ENCODE results near the gene RPGR. TPM values are rescaled to one million over a fixed set of nuclear protein-coding genes. Genes with fewer than 3 reads are reported as not detected.

RPGR gene
- total RNA-seq, 2 donors from 2014 or later, result 8.6 to 8.7 TPM

DNA sequence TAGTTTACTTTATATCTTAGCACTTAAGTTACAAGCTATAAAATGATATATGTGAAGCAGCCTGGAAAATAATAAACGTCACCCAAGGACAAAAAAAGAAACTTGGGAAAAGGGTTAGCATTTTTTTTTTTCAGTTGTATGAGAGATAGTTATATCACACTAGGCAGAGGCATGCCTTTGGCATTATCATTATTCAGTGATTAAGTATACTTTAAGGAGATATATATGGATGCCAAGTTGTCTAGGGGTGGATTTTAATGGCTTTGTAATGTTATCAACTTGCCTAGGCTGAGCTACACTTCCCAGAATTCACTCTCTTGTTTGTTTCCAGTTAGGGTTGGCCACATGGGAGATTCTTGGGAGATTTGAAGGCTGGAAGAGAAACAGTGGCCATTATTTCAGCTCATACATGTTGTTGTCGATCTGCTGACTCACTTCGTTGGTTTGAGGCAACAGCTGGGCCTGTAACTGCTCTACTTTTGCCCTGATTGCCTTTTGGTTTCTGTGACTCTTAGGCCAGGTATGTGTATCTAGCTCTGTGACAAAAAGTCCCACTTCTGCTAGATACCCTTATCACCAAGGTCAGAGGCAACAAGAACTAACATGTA is 95.1 kb downstream of the RPGR start:
- Mint-ChIP-seq H3K4me1 (ENCODE audit: low read depth) (no peaks in the 10 kb centered on the region), H3K4me3 (no peak overlapping the region), H3K36me3 (ENCODE audit: insufficient read depth in 2 of 2) (no peaks in the 10 kb centered on the region), H3K27ac (no peak overlapping the region), H3K9me3 (no peaks in the 10 kb centered on the region), H3K27me3 (ENCODE audit: low read depth) (peaks cover 40% of the 10 kb centered on the region)
- DNase-seq (no peak), ATAC-seq (replicated peaks in 1 of 2) (no peak)

DNA sequence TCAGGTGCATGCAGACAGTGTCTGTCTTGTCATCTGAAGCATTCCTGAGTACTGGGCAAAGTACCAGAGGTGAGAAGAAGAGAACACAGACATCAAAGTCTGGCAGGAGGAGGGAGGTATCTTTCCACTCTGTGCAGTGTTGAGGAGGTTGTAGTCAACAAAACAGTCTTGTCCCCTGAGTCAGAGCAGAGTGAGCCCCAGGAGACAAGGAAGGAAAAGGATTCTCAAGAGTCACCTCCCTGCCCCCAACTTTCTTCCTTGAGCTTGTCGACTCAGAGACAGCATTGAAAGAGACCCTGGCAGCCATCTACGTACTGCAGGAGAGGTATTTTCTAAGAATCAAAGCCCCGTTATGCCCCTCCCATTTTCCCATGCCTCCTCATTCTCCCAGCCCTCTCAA is 102.2 kb downstream of the RPGR start:
- Mint-ChIP-seq H3K9me3 (no peaks in the 10 kb centered on the region), H3K4me3 (no peak overlapping the region), H3K27ac (no peak overlapping the region), H3K36me3 (ENCODE audit: insufficient read depth in 2 of 2) (no peaks in the 10 kb centered on the region), H3K4me1 (ENCODE audit: low read depth) (no peaks in the 10 kb centered on the region), H3K27me3 (ENCODE audit: low read depth) (peaks cover 64% of the 10 kb centered on the region)
- DNase-seq, result no peak
- no peak for ATAC-seq (replicated peaks in 1 of 2)

- DNase-seq, result no peak
These were observed 103.1 kb downstream of the RPGR start for GRCh38 chrX:38224160-38224559.

GRCh38 chrX:38221391-38221929 is 105.8 kb downstream of the RPGR start:
- peaks cover 63% of the 10 kb centered on the region for H3K27me3 Mint-ChIP-seq (ENCODE audit: low read depth)
- no peak for ATAC-seq (replicated peaks in 1 of 2)
- H3K4me3 Mint-ChIP-seq, result peak overlapping the region; percentile 58 to 66
- H3K4me1 Mint-ChIP-seq (ENCODE audit: low read depth), result peaks cover 3% of the 10 kb centered on the region
- no peaks in the 10 kb centered on the region for H3K36me3 Mint-ChIP-seq (ENCODE audit: insufficient read depth in 2 of 2)
- DNase-seq, result no peak
- H3K9me3 Mint-ChIP-seq, result no peaks in the 10 kb centered on the region
- no peak overlapping the region for H3K27ac Mint-ChIP-seq

More at GRCh38 chrX:38224160-38224559, 103.1 kb downstream of the RPGR start:
- Mint-ChIP-seq H3K27ac (no peak overlapping the region), H3K27me3 (ENCODE audit: low read depth) (peaks cover 69% of the 10 kb centered on the region), H3K4me3 (no peak overlapping the region), H3K9me3 (no peaks in the 10 kb centered on the region), H3K36me3 (ENCODE audit: insufficient read depth in 2 of 2) (no peaks in the 10 kb centered on the region), H3K4me1 (ENCODE audit: low read depth) (peaks cover 3% of the 10 kb centered on the region)
- no peak for ATAC-seq (replicated peaks in 1 of 2)

DNA sequence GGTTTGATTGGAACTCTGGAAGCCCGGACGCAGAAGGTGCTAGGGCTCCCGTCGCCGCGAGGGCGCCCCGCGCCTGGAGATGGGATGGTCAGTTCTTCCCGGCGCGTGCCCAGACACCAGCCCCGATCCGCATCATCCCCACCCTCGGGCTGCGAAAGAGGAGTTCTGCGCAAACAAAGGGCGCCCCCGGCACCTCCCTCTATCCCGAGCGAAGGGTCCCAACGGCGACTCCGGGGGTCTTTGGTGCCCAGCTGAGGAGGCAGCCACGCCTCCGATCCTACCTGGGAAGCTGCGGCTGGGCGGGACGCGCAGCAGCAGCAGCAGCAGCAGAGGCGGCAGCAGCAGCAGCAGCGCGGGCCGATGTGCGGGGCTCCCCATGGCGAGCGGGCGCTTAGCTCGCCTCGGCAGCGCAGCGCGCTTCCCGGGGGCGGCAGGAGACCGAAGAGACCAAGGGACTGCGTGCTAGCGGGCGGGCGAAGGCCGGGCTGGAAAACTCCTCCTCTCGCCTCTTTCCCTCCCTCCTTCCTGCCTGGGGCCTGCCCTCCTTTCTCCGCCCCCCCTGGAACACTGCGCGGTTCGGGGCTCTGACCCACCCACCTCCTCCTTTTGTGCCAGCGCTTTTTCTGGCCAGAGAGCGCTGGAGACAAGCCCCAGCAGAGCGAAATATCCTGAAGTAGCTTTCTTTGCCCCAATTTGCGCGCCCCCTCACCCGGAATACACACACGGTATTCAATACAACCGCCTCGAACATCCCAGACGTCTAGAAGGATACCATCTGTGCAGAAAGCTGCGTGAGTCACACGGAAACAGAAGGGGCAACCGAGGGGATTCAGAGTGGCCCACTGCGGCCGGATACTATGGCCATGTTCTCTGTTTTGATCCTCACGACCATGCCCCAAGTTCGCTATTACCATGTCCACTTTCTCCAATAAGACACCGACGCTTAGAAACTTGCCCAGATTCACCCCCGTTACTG is 106.6 kb downstream of the RPGR start, which contains the start of gene SRPX:
SRPX (minus strand) TSS at position 457 of the 976 bp plus-strand sequence; CDS start at position 378, 79 bp downstream.
- no peaks in the 10 kb centered on the region for H3K36me3 Mint-ChIP-seq (ENCODE audit: insufficient read depth in 2 of 2)
- peaks cover 3% of the 10 kb centered on the region for H3K4me1 Mint-ChIP-seq (ENCODE audit: low read depth)
- H3K4me3 Mint-ChIP-seq, result peak within 1 kb of the TSS; percentile 58 to 66
- no peak within 1 kb of the TSS for H3K27ac Mint-ChIP-seq
- DNase-seq (peak in 1 of 2 donors; percentile 1), ATAC-seq (replicated peaks in 1 of 2) (no peak)
- H3K27me3 Mint-ChIP-seq (ENCODE audit: low read depth), result peaks cover 62% of the 10 kb centered on the region
- no peaks in the 10 kb centered on the region for H3K9me3 Mint-ChIP-seq

GRCh38 chrX:38220024-38220414 is 107.3 kb downstream of the RPGR start:
- DNase-seq (peak; percentile 6 to 28), ATAC-seq (replicated peaks in 1 of 2) (peak in 1 of 2 donors; percentile 37)
- H3K27me3 Mint-ChIP-seq (ENCODE audit: low read depth), result peaks cover 63% of the 10 kb centered on the region
- H3K4me1 Mint-ChIP-seq (ENCODE audit: low read depth), result peaks cover 3% of the 10 kb centered on the region
- peak overlapping the region; percentile 58 to 66 for H3K4me3 Mint-ChIP-seq
- no peaks in the 10 kb centered on the region for H3K9me3 Mint-ChIP-seq
- H3K36me3 Mint-ChIP-seq (ENCODE audit: insufficient read depth in 2 of 2), result no peaks in the 10 kb centered on the region
- no peak overlapping the region for H3K27ac Mint-ChIP-seq

Other genes starting within 250 kb of the RPGR start
- not detected for gene SRPX, start 106.6 kb downstream of the RPGR start, total RNA-seq
- gene OTC, start 25.1 kb upstream of the RPGR start, total RNA-seq, result not detected
- gene TSPAN7, start 234.0 kb upstream of the RPGR start, total RNA-seq, result under 1 TPM; 0.60 to 0.62 TPM

Data from activated T-cell treated with anti-CD3 and anti-CD28 coated beads, Interleukin-2, amount 50 U/mL, for 72 hours (primary cell).